ENCODE data around the gene RBM25.

RBM25 gene

DNA sequence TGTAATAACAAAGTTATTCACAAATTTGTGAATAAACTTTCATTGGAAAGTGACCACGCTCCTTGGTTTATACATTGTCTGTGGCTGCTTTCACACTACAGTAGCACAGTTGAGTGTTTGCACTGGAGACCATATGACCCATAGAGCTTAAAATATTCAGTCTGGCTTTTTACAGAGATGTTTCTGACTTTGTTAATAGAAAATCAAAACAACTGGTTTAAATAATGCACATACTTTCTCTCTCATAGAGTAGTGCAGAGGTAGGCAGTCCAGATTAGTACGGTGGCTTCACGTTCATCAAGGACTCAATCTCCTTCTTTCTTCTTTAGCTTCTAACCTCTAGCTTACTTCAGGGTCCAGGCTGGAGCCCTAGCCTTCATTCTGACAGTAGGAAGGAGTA, 114.2 kb downstream of the RBM25 start:
- DNase-seq: no peak

DNA sequence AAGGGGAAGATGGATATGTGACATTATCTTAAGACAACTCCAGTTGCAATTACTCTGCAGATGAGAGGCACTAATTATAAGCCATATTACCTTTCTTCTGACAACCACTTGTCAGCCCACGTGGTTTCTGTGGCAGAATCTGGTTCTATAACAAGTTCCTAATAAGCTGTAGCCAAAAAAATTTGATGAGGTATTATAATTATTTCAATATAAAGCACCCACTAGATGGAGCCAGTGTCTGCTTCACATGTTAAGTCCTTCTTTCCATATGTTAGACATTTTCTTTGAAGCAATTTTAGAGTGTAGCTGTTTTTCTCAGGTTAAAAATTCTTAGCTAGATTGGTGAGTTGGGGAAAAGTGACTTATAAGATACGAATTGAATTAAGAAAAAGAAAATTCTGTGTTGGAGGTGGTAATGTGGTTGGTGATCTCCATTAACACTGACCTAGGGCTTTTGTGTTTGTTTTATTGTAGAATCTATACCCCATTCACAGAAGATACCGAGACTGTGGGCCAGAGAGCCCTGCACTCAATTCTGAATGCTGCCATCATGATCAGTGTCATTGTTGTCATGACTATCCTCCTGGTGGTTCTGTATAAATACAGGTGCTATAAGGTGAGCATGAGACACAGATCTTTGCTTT, 114.9 kb downstream of the RBM25 start:
- DNase-seq: no peak
